Activated naive CD4-positive, alpha-beta T cell (primary cell): ENCODE results near the gene GLT6D1.

ENCODE experiments used
- DNase-seq, 4 experiments: peaks; one replicate each; lab custom pipeline; 2025; lab: John Stamatoyannopoulos, UW

GLT6D1 gene

GRCh38 chr9:135622415-135623020 lies 16.8 kb downstream of the GLT6D1 start:
- no peak for DNase-seq

- DNase-seq, result no peak
Measured at GRCh38 chr9:135620558-135620957, 18.8 kb downstream of the GLT6D1 start.

- no peak for DNase-seq
Measured at GRCh38 chr9:135619599-135619886, 19.8 kb downstream of the GLT6D1 start.

- no peak for DNase-seq
Measured at GRCh38 chr9:135618866-135619598, 20.3 kb downstream of the GLT6D1 start.

- DNase-seq, result no peak
Measured at GRCh38 chr9:135617991-135618411, 21.3 kb downstream of the GLT6D1 start.

GRCh38 chr9:135617538-135617900 lies 21.8 kb downstream of the GLT6D1 start:
- no peak for DNase-seq

GRCh38 chr9:135616619-135617537 lies 22.5 kb downstream of the GLT6D1 start:
- no peak for DNase-seq

- DNase-seq, result no peak
Measured at GRCh38 chr9:135615666-135616618, 23.4 kb downstream of the GLT6D1 start.

GRCh38 chr9:135614821-135615665 lies 24.3 kb downstream of the GLT6D1 start:
- DNase-seq, result no peak

GRCh38 chr9:135613946-135614805 lies 25.2 kb downstream of the GLT6D1 start:
- DNase-seq, result no peak

GRCh38 chr9:135612981-135613910 lies 26.1 kb downstream of the GLT6D1 start:
- no peak for DNase-seq

GRCh38 chr9:135612437-135612836 lies 26.9 kb downstream of the GLT6D1 start:
- DNase-seq, result no peak

GRCh38 chr9:135611875-135612209 lies 27.5 kb downstream of the GLT6D1 start:
- no peak for DNase-seq

- no peak for DNase-seq
Measured at GRCh38 chr9:135611142-135611874, 28.0 kb downstream of the GLT6D1 start.

- DNase-seq, result no peak
Measured at GRCh38 chr9:135610290-135611141, 28.8 kb downstream of the GLT6D1 start.

- no peak for DNase-seq
Measured at GRCh38 chr9:135609366-135609955, 29.9 kb downstream of the GLT6D1 start.

- DNase-seq, result no peak
Measured at GRCh38 chr9:135608999-135609317, 30.4 kb downstream of the GLT6D1 start.
